GM21526 (cell line): ENCODE data around the gene FAM217A.
A peak's percentile ranks its signal among the peaks of the same experiment; 100 is the strongest.

Experiments used
- ATAC-seq: cut with Tn5 transposase; IDR thresholded peaks from one replicate; pipeline ENCODE4 v1.9.1; 2021; ENCODE audit warnings: moderate library complexity; ENCODE audit not compliant: unreplicated experiment, low FRiP score

FAM217A gene

DNA sequence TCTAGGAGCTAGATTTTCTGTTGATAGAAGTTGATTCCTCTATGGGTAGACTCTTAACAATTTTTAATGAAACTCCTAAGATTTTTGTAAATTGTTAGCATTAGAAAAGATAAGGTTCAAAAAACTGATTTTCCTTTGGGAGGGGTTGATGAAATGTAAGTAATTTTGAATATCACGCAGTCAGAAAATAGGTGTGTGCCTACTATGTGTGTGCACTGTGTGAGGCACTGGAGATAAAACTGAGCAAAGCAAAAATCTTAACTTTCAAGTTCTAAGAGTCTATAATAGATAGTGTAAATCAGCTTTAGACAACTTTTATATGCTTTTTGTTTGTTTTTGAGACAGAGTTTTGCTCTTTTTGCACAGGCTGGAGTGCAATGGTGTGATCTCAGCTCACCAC is 53.3 kb downstream of the FAM217A start:
- ATAC-seq: no peak

DNA sequence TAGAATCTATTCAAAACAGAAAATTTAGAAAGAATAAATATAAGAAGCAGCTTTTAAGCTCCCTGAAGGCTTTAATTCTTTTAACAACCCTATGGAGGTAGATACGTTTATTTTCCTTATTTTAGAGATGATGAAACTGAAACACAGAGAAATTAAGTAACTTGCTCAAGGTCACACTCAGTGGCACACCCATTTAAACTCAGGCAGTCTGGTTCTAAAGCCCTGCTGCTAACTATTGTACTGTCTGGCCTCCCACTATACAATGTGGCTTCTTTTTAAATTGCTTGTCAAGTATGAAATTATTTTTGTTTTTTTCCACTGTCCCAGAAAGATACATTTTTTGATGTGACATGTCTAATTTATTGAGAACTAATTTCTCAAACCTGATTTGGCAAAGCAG is 55.7 kb downstream of the FAM217A start:
- no peak for ATAC-seq

GRCh38 chr6:4021854-4022695 is 56.9 kb downstream of the FAM217A start:
- peak; percentile 4 for ATAC-seq

GRCh38 chr6:4021133-4021853 is 57.6 kb downstream of the FAM217A start:
- peak; percentile 51 for ATAC-seq

GRCh38 chr6:4020822-4021132 is 58.2 kb downstream of the FAM217A start:
- peak; percentile 1 for ATAC-seq

GRCh38 chr6:4018924-4019236 is 60.1 kb downstream of the FAM217A start:
- ATAC-seq: peak; percentile 2
